ENCODE data around the gene NYAP1.
"Not testable (repeated sequence)": the region's sequence is repeated elsewhere in the genome, so short reads cannot be mapped to it uniquely, and the experiment has no call there.

The NYAP1 gene

DNA sequence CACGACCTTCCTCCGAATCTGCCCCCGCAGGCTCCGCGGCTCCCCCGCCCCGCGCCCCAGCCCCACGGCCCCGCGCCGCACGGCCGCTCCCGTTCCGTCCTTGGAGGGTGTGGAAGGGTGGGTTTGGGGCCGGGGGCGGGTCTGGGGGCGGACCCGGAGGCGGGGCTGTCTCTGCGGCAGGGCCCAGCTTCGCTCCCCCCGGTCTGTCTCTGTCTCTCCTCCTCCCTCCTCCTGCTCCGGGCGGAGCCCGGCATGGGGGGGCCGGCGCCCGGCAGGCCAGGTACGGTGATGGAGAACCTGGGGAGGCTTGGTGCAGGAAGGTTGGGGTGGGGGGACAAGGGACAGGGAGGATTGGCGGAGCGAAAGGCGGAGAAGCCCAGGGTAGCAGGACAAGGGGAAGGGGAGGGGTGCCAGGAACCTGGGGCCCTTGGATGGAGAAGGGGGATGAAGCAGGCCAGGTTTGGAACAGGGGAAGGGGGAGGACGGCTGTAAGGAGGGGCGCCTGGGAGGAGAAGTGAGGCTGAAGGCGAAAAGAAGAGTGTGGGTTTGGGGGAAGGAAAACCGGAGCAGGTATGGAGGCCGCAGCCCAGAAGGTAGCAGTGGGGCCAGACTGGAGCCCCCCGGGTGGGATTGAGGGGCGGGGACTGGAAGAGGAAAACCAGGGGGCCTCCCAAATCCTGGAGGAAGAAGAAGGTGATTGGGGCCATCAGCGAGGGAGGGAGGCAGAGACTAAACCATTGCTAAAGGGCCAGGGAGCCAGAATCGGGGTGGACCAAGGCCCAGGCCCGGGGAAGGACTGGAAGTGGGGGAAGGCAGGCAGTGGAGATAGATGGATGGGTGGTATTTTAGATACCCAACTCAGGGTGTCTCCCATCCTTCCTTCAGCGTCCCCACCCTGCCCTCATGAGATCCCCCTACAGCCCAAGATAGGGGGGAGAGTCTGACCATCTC lies at the start of gene NYAP1:
Gene NYAP1, plus strand, starts transcription at position 206 of the 951 bp plus-strand sequence. CDS start 1,385 bp downstream, outside the sequence.
- peak; percentile 50 for DNase-seq

DNA sequence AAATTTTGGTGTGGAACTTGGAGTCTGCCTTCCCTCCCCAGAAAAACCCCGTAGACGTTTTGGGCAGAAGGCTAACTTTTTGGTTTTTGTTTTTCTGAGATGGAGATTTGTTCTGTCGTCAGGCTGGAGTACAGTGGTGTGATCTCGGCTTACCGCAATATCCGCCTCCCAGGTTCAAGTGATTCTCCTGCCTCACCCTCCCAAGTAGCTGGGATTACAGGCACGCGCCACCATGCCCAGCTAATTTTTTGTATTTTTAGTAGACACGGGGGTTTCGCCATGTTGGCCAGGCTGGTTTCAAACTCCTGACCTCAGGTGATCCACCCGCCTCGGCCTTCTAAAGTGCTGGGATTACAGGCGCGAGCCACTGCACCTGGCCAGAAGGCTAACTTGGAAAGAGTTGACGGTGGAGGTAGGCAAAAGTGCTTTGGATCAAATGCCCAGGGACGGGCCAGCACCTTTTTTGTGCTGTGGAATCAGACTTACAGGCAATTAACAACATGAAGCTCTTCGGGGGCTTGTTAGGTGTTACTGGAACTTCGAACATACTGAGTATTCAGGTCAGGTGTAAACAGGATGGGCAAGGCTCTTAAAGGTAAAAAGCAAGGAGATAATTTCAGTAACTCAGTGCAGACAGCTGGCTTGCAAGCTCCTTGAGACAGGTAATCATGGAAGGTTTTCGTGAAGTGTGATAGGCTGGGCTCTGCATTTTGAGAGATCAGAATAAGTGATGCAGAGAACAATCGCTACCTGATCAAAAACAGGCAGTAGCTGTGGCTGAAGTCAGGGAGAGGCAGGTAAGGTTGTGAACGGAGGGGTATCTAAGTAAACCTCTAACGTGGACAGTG lies 49.2 kb upstream of the NYAP1 start:
- no peak for DNase-seq

DNA sequence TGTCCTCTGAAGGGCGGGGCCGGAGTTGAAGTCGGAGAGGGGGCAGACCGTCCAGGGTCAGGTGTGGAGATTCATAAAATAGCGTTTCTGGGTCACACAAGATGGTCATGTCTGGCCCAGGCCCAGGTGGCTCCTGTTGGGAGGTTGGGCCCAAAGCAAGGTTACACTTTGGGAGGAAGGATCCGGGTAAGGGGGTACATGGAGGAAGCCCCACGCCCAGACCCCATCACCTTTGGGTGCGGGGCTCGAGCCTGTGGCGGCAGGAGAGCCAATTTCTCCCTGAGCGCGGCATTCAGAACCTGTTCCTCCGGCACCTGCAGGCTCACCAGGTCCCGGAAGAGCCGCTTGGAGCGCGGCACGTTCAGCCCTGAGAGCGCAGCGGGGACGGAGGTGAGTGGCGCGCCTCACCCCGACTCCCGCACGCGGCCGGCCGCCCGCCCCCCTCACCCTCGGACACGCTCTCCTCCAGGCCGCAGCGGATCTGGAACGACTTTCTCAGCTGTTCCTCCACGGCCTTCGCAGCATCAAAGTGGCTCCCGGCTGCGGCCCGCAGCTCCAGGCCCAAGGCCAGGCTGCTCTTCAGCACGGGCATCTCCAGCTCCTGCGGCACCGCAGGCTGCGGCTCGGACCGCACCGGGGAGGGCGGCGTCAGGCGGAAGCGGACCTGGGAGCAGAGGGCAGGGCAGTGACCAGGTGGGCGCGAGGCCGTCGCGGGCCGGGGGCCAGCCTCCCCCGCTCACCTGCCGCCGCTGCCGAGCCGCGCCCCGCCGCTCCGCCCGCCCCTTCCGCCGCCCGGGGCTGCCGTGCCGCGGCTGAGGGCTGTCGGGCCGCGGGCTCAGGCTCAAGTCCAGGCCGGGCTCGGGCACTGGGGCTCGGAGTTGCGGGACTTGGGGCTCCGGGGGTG lies 48.1 kb upstream of the NYAP1 start:
- DNase-seq, result peak; percentile 47

DNA sequence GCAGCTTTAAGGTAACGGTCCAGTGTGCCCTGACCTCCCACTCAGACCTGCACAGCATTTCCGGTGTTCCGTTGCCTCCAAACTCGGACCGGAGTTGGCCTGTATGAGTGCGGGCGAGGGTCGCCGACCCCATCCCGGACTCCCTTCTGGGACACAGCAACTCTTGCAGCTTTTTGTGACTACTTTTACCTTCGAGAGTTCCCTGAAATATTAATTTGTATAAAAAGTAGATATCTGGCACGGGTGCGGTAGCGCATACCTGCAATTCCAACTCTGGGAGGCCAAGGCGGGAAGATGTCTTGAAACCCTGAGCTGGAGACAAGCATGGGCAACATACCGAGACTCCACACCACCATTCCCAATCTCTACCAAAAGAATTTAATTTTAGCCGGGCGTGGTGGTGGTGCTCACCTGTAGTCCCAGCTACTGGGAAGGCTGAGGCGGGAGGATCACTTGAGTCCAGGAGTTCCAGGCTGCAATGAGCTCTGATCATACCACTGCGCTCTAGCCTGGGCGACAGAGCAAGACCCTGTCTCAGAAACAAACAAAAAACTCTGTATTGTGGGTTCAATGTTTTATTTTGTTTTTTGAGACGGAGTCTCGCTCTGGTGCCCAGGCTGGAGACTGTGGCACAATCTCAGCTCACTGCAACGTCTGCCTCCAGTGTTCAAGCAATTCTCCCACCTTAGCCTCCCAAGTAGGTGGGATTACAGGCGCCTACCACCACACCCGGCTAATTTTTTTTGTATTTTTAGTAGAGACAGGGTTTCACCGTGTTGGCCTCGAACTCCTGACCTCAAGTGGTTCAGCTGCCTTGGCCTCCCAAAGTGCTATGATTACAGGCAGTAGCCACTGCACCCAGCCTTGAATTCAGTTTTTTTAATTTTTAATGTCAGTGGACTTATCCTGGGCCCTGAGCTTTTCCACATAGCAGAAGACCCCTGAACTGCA lies 46.3 kb upstream of the NYAP1 start:
- DNase-seq, result no peak

DNA sequence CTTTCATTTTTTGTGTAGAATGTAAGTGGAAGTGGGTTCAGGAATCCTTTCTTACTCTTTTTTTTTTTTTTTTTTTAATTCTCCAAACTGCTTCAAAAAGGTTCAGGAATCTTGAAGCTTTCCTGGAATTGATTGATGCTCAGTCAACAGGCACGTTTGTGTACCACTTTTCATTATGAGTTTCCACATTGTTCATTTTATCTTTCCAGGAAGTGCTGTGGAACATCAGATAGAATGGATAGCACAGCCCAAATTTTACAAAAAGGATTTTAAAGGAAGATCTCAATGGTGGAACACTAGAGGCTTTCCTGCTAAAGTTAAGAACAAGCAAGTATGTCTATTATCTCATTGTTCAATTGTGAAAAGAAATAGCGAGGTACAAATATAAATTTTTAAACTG lies 45.6 kb upstream of the NYAP1 start:
- DNase-seq, result no peak

DNA sequence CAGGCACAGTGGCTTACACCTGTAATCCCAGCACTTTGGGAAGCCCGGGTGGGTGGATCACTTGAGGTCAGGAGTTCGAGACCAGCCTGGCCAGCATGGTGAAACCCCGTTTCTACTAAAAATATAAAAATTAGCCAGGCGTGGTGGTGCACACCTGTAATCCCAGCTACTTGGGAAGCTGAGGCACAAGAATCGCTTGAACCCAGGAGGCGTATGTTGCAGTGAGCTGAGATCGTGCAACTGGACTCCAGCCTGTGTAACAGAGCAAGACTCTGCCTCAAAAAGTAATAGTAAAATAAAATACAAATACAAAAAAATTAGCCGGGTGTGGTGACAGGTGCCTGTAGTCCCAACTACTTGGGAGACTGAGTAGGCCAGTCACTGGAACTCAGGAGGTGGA lies 45.0 kb upstream of the NYAP1 start:
- not testable (repeated sequence) for DNase-seq

DNA sequence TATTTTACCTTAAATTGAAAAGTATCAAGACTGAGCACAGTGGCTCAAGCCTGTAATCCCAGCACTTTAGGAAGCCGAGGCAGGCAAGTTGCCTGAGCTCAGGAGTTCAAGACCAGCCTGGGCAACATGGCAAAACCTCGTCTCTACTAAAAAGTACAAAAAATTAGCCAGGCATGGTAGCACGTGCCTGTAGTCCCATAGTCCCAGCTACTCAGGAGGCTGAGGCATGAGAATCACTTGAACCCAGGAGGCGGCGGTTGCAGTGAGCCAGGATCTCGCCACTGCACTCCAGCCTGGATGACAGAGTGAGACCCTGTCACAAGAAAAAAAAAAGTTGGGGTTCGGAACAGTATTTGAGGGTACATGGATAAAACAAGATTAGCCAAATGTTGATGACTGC lies 44.5 kb upstream of the NYAP1 start:
- not testable (repeated sequence) for DNase-seq

DNA sequence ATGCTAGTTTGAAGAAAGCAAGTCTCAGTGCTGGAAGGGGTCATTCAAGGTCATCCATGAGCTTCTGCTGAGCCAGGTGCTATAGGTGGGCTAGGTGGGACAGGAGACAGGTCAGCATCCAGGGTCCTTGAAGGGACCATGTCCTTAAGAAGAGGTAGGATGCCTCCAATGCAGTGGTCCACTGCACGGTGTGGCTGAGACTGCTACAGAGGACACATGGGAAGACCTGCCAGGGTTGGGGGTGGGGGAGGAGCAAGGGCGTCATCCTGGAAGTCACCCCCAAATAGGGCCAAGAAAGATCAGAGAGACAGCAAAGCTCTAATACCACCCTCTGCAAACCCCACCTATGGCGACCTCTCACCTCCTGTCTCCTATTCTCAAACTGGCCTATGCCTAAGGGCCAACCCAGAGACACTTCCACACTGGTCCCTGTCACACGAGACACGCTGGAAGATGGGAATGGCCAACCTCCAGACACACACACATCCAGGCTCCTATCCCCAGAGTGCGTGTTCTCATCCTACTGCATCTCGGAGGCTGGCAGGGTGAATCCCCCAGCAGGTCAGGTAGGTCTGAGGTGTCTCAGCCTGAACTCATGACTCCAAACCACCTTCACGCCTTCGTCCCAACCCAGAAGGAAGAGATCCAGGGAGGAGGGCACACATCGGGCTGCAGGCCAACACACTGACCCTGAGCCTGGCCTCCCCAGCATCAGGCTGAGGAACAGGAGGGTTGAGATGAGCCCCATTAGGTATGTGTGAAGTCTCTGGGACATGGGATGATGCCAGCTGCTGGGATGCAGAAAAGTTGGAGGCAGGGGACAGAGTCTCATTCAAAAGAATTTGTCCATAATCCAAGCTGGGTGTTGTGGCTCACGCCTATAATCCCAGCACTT lies 41.8 kb upstream of the NYAP1 start:
- DNase-seq, result no peak

DNA sequence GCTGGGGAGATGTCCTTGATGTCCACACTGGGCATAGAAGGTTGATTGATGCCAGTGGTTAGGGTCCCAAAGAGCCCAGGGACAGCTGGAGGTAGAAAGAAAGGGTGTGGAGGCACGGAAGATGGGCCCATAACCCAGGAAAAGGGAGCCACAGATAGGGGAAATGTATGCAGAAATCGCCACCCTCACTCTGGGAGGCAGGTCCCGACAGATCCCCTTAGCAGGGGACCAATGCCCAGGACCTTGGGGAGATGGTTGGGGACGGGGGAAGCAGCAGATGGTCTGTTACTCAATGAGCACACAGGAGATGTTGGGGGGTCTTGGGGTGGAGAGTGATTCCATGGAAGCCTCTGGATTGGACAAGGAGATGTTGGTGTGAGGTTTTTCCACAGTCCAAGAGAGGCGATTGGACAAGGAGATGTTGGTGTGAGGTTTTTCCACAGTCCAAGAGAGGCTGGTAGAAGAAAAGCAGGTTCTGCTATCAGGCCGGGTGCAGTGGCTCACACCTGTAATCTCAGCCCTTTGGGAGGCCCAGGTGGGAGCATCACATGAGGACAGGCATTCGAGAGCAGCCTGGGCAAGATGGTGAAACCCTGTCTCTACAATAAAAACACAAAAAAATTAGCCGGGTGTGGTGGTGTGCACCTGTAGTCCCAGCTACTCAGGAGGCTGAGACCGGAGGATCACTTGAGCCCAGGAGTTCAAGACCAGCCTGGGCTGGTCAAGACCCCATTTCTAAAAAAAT lies 40.5 kb upstream of the NYAP1 start:
- DNase-seq, result no peak

DNA sequence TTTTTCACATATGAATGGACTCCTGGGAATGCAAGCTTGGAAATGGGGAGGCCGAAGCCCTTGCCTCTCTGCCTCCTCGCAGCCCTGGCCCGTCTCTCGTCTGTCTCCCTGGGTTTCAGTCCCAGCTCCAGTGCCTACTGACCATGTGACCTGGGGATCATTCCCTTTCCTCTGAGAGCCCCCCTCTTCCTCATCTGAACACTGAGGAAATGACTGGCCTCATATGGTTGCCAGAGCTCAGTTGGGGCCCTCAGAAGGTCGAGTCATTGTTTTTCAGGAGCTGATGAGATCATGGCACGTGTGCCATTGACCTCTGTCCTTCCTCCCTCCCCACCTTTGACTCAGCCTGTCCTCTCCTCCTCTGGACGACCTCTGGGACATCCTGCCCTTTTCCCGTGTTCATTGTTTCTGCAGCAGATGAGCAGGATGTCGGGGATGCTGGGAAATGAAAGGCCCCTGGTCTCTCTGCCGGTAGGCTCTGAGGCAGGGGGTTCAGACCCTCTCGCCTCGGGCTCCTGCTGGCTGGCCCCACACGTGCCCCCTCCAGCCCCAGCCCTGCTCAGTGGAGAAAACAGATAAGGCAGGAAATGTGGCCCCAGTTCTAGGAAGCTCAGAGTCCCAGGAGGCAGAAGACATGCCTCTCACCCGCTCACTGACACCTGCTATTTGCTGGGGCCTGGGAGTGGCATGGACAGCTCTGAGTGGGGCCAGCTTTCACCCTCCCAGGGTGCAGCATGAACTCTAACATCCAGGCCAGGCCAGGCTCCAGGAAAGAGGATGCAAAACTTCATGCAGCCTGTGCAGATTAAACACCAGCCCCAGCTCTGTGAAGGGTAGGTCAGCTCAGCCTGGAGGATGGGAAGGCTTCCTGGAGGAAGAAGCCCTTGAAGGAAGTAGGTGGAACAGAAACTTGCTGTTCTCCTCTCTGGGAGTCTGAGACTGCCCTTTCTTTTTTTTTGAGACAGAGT lies 39.1 kb upstream of the NYAP1 start:
- no peak for DNase-seq

DNA sequence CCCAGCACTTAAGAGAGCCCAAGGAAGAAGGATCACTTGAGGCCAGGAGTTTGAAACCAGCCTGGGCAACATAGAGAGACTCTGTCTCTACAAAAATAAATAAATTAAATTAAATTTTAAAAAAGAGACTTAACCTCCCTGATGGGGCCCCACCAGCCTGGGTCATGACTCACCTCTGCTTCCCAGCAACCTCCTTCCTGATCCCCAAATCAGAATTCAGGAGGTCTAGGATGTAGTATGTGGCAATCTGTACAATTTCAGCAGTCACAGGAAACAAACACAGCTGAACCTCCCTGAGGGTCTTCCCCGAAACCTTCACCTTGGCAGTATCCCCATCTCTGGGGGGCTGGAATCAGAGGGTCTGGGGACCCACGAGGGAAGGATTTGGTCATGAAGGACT lies 37.7 kb upstream of the NYAP1 start:
- DNase-seq, result no peak

DNA sequence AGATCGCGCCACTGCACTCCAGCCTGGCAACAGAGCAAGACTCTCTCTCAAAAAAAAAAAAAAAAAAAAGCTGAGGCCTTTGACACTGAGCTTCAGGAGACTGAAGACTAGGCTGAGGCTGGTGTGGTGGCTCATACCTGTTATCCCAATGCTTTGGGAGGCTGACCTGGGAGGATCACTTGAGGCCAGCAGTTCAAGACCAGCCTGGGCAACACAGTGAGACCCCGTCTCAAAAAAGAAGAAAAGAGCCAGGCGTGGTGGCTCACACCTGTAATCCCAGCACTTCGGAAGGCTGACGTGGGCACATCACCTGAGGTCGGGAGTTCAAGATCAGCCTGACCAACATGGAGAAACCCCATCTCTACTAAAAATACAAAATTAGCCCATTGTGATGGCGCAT lies 36.4 kb upstream of the NYAP1 start:
- not testable (repeated sequence) for DNase-seq

DNA sequence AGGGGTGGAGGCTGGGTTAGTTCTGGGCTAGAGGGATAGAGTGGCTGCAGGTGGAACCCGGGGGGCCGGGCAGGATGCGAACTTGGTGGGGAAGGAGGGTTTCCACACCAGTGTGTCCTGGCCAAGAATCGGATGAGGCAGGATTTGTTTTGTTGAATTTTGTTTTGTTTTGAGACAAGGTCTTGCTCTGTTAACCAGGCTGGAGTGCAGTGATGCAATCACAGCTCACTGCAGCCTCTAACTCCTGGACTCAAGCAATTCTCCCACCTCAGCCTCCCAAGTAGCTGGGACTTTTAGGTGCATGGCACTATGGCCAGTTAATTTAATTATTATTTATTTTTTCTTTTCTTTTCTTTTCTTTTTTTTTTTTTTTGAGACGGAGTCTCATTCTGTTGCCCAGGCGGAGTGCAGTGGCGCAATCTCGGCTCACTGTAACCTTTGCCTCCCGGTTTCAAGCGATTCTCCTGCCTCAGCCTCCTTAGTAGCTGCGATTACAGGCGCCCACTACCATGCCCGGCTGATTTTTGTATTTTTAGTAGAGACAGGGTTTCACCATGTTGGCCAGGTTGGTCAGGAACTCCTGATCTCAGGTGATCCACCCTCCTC lies 34.4 kb upstream of the NYAP1 start:
- no peak for DNase-seq

DNA sequence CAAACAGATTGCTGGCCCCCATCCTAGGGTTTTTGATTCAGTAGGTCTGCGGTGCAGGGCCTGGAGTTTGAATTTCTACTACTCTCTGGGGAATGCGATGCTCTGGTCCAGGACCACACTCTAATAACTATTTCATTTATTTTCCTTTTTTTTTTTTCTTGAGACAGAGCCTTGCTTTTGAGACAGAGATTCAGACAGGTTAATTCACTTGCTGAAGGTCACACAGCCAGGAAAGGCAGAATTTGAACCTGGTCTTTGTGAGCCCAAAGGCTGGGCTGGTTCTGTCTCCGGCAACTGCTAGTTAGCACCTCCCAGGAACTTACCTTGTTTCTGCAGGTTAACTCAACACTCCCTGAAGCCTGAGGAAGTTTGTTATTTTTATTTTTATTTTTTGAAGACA lies 31.2 kb upstream of the NYAP1 start:
- no peak for DNase-seq

DNA sequence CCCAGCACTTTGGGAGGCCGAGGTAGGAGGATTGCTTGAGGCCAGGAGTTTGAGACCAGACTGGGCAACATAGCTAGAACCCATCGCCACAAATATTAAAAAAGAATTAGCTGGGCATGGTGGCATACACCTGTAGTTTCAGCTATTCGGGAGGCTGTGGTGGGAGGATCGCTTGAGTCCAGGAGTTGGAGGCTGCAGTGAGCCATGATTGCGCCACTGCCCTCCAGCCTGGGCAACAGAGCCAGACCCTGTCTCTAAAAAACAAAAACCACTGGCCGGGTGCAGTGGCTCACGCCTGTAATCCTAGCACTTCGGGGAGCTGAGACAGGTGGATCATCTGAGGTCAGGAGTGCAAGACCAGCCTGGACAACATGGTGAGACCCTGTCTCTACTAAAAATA lies 29.9 kb upstream of the NYAP1 start:
- DNase-seq, result not testable (repeated sequence)

DNA sequence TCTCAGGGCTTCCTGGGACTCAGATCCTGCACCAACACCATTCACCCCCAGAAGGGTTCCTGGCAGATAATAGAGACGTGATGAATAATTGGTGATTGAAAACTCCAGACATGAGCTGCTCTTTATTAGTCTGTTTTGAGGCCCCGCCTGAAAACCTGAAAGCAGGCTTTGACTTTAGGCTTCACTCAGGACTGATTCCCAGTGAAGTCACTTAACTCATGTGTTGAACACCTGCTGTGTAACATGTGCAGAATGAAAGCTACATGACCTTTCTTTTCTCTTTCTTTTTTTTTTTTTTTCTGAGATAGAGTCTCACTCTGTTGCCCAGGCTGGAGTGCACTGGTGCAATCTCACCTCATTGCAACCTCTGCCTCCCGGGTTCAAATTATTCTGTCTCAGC lies 28.5 kb upstream of the NYAP1 start:
- DNase-seq, result no peak

DNA sequence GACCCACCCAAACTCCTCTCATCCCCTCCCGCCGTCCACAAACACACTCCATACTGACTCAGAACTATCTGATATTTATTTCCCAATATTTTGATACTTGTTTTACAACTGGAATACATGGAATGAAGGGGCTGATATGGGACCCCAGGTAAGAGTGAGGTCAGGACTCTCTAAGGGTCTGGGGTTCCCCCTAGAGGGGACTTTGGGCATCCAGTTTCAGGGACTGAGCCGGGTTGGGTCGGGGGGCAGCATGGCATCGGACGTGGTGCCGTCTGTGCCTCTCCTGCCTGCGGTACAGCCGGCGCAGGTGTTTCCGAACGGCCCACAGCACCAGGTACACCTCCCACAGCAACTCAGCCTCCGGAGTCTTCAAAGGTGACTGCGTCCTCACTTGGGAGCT lies 27.2 kb upstream of the NYAP1 start:
- no peak for DNase-seq

DNA sequence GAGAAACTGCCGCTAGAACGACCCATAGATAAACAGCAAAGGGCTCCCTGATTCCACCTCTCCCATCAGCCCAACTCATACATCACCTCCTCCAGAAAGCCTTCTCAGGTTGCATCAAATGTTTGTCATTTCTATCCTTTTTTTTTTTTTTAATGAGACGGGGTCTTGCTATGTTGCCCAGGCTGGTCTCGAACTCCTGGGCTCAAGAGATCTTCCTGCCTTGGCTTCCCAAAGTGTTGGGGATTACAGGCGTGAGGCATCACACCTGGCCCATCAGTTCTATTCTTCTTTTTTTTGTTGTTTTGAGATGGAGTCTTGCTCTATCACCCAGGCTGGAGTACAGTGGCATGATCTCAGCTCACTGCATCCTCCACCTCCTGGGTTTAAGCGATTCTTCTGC lies 26.7 kb upstream of the NYAP1 start:
- DNase-seq, result no peak

Data from stimulated activated CD4-positive, alpha-beta T cell treated with anti-CD3 and anti-CD28 coated beads, Interleukin-12 subunit alpha, Interleukin-12 subunit beta, amount 100 ng/mL, for 4 hours (primary cell).